Heart left ventricle (tissue), 13 donors: ENCODE measurements around the gene ATP6V0C.

Source experiments
- POLR2A ChIP-seq, 2 donors: fragments of 450-650 bp; IDR thresholded peaks; one replicate each; pipeline ENCODE4 v1.6.1; 2017; ENCODE audit warnings: antibody characterized with exemption in 2 of 2, mild to moderate bottlenecking in 2 of 2, moderate library complexity in 2 of 2
- TF ChIP-seq, protein P1 (sequence below), 12 donors: fragments of 200-600 bp; sonication (generic) in 4 of 12; IDR thresholded peaks; one replicate each; pipeline versions ENCODE4 v1.5.0 to v1.8.0; 2018 to 2022; ENCODE audit warnings: antibody characterized with exemption in 12 of 12, mild to moderate bottlenecking in 5 of 12
- donor health status: ischemic (EF 13 %, LVEDD 7.1; RV severe dilation, severe dysfunction).
- donor health status: DM: no; HTN: yes; CAD: no.
- donor health status: DM: no; HTN: no; CAD: no.
- donor health status: ischemic (EF 25% LVEDD 6.9; RV normal size, moderate dysfunction).
- donor health status: ischemic (EF 25% LVEDD 5.7; RV mildly dilated, moderate dysfunction).
- donor health status: ischemic (EF 35%, LVEDD 5.7; RV mildly dilated, moderate dysfunction).
- donor health status: nonischemic (EF 11% LVEDD 7.7; RV severe dilation, severe dysfunction).
- donor health status: DM: yes; HTN: yes; CAD: no.
- donor health status: PGD.
- donor health status: ischemic (EF 29% LVEDD 5.4; RV normal size, mild dysfunction).
- donor health status: nonischemic (EF 23%, LVEDD 6.1; RV moderate dilation, normal function).

DNA sequence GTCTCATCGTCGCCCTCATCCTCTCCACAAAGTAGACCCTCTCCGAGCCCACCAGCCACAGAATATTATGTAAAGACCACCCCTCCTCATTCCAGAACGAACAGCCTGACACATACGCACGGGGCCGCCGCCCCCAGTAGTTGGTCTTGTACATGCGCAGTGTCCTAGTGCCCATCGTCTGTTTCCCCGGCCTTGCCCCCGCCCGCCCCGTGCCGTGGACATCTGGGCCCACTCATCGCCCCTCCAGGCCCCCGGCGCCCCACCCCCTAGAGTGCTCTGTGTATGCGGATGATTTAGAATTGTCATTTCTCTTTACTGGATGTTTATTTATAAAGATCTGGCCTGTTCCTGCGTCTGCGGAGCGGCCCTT is 5.9 kb downstream of the ATP6V0C start:
- TF ChIP-seq POLR2A (IDR thresholded peaks at IDR 0.05), result no peak
- TF ChIP-seq, protein P1, sequence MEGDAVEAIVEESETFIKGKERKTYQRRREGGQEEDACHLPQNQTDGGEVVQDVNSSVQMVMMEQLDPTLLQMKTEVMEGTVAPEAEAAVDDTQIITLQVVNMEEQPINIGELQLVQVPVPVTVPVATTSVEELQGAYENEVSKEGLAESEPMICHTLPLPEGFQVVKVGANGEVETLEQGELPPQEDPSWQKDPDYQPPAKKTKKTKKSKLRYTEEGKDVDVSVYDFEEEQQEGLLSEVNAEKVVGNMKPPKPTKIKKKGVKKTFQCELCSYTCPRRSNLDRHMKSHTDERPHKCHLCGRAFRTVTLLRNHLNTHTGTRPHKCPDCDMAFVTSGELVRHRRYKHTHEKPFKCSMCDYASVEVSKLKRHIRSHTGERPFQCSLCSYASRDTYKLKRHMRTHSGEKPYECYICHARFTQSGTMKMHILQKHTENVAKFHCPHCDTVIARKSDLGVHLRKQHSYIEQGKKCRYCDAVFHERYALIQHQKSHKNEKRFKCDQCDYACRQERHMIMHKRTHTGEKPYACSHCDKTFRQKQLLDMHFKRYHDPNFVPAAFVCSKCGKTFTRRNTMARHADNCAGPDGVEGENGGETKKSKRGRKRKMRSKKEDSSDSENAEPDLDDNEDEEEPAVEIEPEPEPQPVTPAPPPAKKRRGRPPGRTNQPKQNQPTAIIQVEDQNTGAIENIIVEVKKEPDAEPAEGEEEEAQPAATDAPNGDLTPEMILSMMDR (IDR thresholded peaks at IDR 0.05), result no peak
